HepG2 (cell line): ENCODE data around the gene ISG20L2. TPM values are rescaled to one million over a fixed set of nuclear protein-coding genes. Genes with fewer than 3 reads are reported as not detected.

Experiments used
- ATAD3A ChIP-seq: sonication (generic); formaldehyde crosslinking; IDR thresholded peaks from 2 replicates; pipeline ENCODE4 v1.4.0; 2020; ENCODE audit warnings: missing genetic modification reagents
- BCLAF1 ChIP-seq: fragments of 450-650 bp; IDR thresholded peaks from 2 replicates; pipeline ENCODE4 v1.6.1; 2017; ENCODE audit warnings: mild to moderate bottlenecking
- CHD2 ChIP-seq: IDR thresholded peaks from 2 replicates; pipeline ENCODE4 v1.6.1; 2011; ENCODE audit warnings: low read depth, low read length, improper control_type of control experiment
- E2F2 ChIP-seq: sonication (generic); formaldehyde crosslinking; IDR thresholded peaks from 2 replicates; pipeline ENCODE4 v1.4.0; 2020; ENCODE audit warnings: missing genetic modification reagents, borderline replicate concordance
- ERF ChIP-seq: IDR thresholded peaks from 2 replicates; pipeline ENCODE4 v1.6.1; 2018; ENCODE audit warnings: missing biosample characterization, missing genetic modification reagents
- IRF2 ChIP-seq: IDR thresholded peaks from 2 replicates; pipeline ENCODE4 v1.6.1; 2018; ENCODE audit warnings: missing genetic modification reagents, missing compliant biosample characterization
- KDM5B ChIP-seq: sonication (generic); formaldehyde crosslinking; IDR thresholded peaks from 2 replicates; pipeline ENCODE4 v1.4.0; 2020; ENCODE audit warnings: missing genetic modification reagents, mild to moderate bottlenecking, borderline replicate concordance
- KLF13 ChIP-seq: sonication (generic); formaldehyde crosslinking; IDR thresholded peaks from 2 replicates; pipeline ENCODE4 v1.4.0; 2020; ENCODE audit warnings: mild to moderate bottlenecking, missing genetic modification reagents
- MTA1 ChIP-seq: sonication (generic); formaldehyde crosslinking; IDR thresholded peaks from 2 replicates; pipeline ENCODE4 v1.4.0; 2020; ENCODE audit warnings: missing genetic modification reagents, mild to moderate bottlenecking, borderline replicate concordance
- MXI1 ChIP-seq: IDR thresholded peaks from 3 replicates; pipeline ENCODE4 v1.6.1; 2012; ENCODE audit warnings: low read depth, low read length, inconsistent platforms, borderline replicate concordance
- NR2F2 ChIP-seq: IDR thresholded peaks from 2 replicates; pipeline ENCODE4 v1.6.1; 2012; ENCODE audit warnings: low read depth, inconsistent platforms, borderline replicate concordance
- PLRG1 ChIP-seq: fragments of 450-650 bp; conservative IDR thresholded peaks from 2 replicates; pipeline ENCODE4 v1.6.1; 2016
- RARA ChIP-seq: IDR thresholded peaks from 2 replicates; pipeline ENCODE4 v1.6.1; 2016; ENCODE audit warnings: missing genetic modification reagents, missing compliant biosample characterization
- RXRA ChIP-seq: sonication (generic); formaldehyde crosslinking; IDR thresholded peaks from 2 replicates; pipeline ENCODE4 v1.5.1; 2020; ENCODE audit warnings: missing genetic modification reagents
- TSC22D2 ChIP-seq: sonication (generic); formaldehyde crosslinking; IDR thresholded peaks from 2 replicates; pipeline ENCODE4 v1.5.1; 2020; ENCODE audit warnings: missing genetic modification reagents, mild to moderate bottlenecking, borderline replicate concordance
- WIZ ChIP-seq: sonication (generic); formaldehyde crosslinking; IDR thresholded peaks from 2 replicates; pipeline ENCODE4 v1.5.1; 2020; ENCODE audit warnings: mild to moderate bottlenecking, missing genetic modification reagents
- ZBTB2 ChIP-seq: sonication (generic); formaldehyde crosslinking; IDR thresholded peaks from 2 replicates; pipeline ENCODE4 v1.8.0; 2022; ENCODE audit warnings: low read depth, missing genetic modification reagents
- ZBTB33 ChIP-seq: sonication (generic); formaldehyde crosslinking; IDR thresholded peaks from 2 replicates; pipeline ENCODE4 v1.4.0; 2020; ENCODE audit warnings: missing genetic modification reagents
- ZNF512B ChIP-seq: sonication (generic); formaldehyde crosslinking; IDR thresholded peaks from 2 replicates; pipeline ENCODE4 v1.5.1; 2020; ENCODE audit warnings: missing genetic modification reagents, mild to moderate bottlenecking, borderline replicate concordance
- ZNF777 ChIP-seq: sonication (generic); formaldehyde crosslinking; IDR thresholded peaks from 2 replicates; pipeline ENCODE4 v1.4.0; 2020; ENCODE audit warnings: missing genetic modification reagents
- polyA plus RNA-seq, 8 experiments: library from polyadenylated mRNA; depleted of rRNA in 3 of 8; stranded (reverse) in 7 of 8; unstranded in 1 of 8; fragments of >200 nt; fragmentation: Illumina TruSeq in 4 of 8; extraction: Trizol in 4 of 8; gene quantifications; 2 replicates each; pipeline versions ENCODE4 v1.2.1 to v1.2.3, GENCODE V29; 2011 to 2016; ENCODE audit warnings: low read depth in 4 of 8, missing spikeins in 1 of 8, mixed read lengths in 1 of 8; ENCODE audit not compliant: insufficient read depth in 1 of 8
- total RNA-seq, 5 experiments: library from RNA; depleted of rRNA; stranded (reverse); fragments of >200 nt; fragmentation: Illumina TruSeq; extraction: Trizol; gene quantifications; 2 replicates each; pipeline ENCODE4 v1.2.3, GENCODE V29; 2016; ENCODE audit warnings: low read depth in 1 of 5

The ISG20L2 gene
- total and polyA plus RNA-seq, 2 of the 13 experiments (the other 11 are each of a cell fraction or from before 2014, with no cell fraction given): 19.8 to 21.3 TPM

- TF ChIP-seq IRF2 (CRISPR knock-in tag) (0 out of 2 replicates have a peak, but pooled peaks have one; percentile 22), CHD2 (no peak), ZNF777 (CRISPR knock-in tag) (peak; percentile 94), KDM5B (CRISPR knock-in tag) (peak; percentile 3; the same call in 1 of the 2 replicates), ZBTB2 (CRISPR knock-in tag) (0 out of 2 replicates have a peak, but pooled peaks have one; percentile 18), RXRA (peak; percentile 22; the same call in 1 of the 2 replicates), ZNF512B (CRISPR knock-in tag) (0 out of 2 replicates have a peak, but pooled peaks have one; percentile 29), PLRG1 (no peak), MTA1 (CRISPR knock-in tag) (no peak), KLF13 (CRISPR knock-in tag) (no peak), ERF (CRISPR knock-in tag) (no peak), E2F2 (CRISPR knock-in tag) (no peak), ZBTB33 (CRISPR knock-in tag) (0 out of 2 replicates have a peak, but pooled peaks have one; percentile 16), NR2F2 (peak; percentile 27; the same call in 1 of the 2 replicates), RARA (CRISPR knock-in tag) (no peak), MXI1 (0 out of 3 replicates have a peak, but pooled peaks have one; percentile 69), BCLAF1 (no peak), TSC22D2 (peak; percentile 59; the same call in 1 of the 2 replicates), WIZ (no peak), ATAD3A (CRISPR knock-in tag) (no peak)
Observed at GRCh38 chr1:156727926-156728598, 504 bp downstream of the ISG20L2 start, which contains the start of gene METTL25B (continued).
